GM21529 (cell line): Measurements from ENCODE around the gene UMPS.

ENCODE experiments used
- ATAC-seq: cut with Tn5 transposase; IDR thresholded peaks from one replicate; pipeline ENCODE4 v1.9.1; 2021; ENCODE audit not compliant: unreplicated experiment

Gene UMPS

DNA sequence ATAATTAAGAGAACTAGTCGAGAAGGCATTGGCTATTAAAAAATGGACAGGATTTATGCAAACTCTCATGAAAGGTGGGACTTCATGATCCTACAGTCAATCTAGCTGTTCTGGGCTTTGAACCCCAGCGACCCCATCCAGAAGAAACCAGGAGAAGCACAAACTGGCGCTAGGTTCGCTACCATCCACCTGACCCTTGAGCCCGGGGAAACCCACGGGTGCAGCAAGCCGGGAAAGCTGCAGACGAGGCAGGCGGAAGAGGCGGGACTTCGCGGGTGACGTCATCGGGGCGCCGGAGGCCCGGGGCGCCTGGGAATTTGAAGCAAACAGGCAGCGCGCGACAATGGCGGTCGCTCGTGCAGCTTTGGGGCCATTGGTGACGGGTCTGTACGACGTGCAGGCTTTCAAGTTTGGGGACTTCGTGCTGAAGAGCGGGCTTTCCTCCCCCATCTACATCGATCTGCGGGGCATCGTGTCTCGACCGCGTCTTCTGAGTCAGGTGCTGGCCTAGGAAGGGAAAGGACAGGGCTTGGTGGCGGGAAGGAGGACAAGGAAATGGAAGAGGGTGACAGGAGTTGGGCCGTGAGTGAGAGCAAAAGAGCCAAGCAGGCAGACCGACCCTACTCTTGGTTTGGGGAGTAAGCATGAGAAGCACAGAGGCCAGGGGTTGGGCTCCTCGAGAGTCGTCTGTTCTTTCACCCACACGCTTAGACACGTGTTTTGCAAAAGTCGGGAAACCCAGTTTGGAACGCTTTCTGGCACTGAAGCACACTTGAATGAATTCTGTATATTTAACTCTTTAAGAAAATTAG, at the start of gene UMPS:
Gene UMPS (plus strand): TSS at position 324 of the 812 bp plus-strand sequence. CDS start 20 bp downstream, at position 344.
- ATAC-seq: peak; percentile 99

DNA sequence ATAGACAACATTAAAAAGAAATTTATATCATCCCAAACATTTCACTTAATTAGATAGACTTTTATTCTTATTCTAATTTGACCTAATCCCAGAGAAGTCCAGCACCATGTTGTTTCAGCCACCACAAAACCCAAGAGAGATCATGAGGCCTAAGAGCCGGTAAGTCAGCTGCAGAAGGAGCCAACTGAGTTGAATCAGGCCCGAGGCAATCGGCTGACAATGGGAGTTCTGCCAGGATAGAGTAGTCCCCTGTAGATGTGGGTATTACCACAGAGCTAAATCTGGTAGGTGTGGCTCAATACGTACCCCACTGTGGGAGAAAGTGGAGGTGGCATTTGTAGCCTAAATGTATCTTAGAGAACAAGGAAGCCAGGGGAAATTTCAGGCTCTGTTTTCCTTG, 49.7 kb upstream of the UMPS start:
- no peak for ATAC-seq

GRCh38 chr3:124682263-124682662, 48.0 kb upstream of the UMPS start:
- no peak for ATAC-seq

DNA sequence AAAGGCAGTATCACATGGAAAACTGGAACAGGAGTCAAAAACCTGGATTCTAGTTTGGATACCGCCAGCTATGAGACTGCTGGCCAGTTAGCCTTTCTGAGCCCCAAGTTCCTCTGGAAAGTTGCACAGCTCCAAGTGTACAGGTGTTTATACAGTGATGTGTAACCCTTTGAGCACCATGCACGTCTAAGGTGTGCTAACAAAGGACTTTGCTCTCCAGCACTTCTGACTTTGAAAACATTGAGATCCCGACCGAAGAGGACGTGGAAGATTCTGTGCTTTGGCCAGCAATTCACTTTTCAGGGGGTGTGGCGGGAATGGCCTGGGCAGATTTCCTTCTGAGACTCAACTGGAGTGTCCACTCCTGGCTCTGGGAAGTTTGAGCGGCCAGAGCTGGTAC, 45.8 kb upstream of the UMPS start:
- no peak for ATAC-seq

- ATAC-seq: no peak
These were observed 45.2 kb upstream of the UMPS start for GRCh38 chr3:124685067-124685466.

DNA sequence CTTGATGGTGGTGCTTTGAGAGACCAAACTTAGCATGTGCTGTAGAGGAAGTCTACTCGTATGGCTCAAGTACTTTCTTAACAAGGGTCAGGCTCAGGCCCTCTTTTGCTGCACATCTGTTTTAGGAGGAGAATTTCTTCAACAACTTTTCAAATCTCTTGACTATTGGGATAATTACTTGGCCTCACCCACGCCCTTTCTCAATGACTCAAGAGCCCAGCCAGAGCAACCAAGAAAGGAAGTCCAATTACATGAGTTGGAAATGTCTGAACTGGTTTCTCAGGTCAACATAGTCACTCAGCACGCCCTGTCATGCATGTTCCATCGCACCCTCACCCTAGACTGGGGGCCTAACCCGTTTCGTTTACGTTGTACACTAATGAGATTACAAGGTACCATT, 44.8 kb upstream of the UMPS start:
- no peak for ATAC-seq

DNA sequence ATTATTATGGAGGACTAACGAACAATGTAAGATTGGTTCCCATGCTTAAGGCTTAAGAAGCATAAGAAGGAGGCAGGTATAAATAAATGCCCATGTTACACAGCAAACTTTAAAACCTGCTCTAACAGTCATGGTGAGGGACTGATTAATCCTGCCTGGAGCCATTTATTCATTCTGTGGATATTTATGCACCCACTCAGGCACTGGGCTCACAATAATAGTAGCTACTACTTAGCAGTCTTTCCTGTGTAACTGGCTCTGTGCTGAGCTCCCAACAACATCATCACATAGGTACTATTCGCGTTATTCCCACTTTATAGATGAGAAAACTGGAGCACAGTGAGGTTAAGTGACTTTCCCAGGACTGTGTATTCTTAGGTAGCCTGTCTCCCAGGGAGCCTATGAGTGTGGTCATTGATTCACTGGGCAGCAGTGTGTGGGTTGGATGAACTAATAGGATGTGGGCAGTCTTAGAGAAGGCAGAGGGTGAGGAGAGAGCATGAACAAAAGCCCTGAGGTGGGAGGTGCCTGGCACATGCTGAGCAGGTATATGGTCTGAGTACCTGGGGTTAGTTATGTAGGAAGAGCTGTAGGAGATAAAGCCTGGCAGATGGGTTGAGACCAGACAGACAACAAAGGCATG, 44.1 kb upstream of the UMPS start:
- ATAC-seq: no peak

GRCh38 chr3:124688581-124689454, 41.4 kb upstream of the UMPS start:
- peak; percentile 63 for ATAC-seq

DNA sequence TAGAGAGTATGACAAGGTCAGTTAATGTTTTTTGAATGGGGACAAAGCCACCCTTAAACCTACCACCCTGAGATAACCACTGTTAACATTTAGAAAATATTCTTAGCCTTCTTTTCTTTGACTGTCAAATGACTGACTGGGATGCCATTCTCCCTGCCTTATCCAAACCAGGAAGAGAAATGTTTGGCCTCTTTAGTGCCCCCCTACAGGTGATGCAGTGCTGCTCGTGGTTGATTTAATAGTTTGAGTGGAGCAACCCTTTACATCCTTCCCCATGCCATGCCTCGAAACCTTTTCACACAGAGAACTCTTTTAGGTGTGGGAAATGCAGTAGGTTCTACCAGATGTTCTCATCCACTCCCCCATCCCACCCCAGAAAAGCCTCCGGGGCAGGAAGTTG, 38.7 kb upstream of the UMPS start:
- no peak for ATAC-seq

- no peak for ATAC-seq
These were observed 35.8 kb upstream of the UMPS start for GRCh38 chr3:124694486-124694885.

GRCh38 chr3:124695369-124695768, 34.9 kb upstream of the UMPS start:
- ATAC-seq: no peak

- no peak for ATAC-seq
These were observed 34.2 kb upstream of the UMPS start for GRCh38 chr3:124696006-124696405.

GRCh38 chr3:124697302-124697701, 33.0 kb upstream of the UMPS start:
- no peak for ATAC-seq

- ATAC-seq: no peak
These were observed 32.1 kb upstream of the UMPS start for GRCh38 chr3:124698030-124698770.

GRCh38 chr3:124699051-124699450, 31.2 kb upstream of the UMPS start:
- no peak for ATAC-seq

DNA sequence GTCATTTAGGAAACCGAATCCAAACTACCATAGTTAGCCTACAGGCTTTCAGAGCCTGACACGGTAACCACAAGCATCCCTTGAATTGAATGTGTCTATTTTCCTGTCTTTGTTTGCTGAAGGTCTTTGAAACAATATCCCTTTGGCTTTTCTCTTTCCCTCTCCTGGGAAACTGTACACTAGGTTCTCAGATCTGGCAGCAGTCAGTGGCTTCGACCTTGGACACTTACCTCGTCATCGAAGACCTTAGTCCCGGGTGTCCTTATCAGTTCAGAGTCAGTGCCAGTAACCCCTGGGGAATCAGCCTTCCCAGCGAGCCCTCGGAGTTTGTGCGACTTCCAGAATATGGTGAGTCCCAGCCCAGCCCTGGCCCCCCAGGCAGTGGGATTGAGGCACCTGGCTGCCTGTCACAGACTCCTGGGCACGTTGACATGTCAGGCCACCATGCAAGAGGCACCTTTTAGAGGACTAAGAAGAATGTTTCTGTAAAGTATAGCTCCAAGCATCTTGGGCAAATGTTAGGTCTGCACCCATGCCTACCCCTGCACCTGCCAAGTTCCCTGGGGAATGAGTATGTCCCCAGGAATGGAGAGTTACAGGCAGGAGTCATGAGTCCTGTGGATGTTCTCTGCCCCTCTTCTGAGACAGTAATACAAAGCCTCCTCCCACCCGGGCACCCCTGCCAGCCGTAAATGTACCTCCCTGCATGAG, 30.4 kb upstream of the UMPS start:
- no peak for ATAC-seq

DNA sequence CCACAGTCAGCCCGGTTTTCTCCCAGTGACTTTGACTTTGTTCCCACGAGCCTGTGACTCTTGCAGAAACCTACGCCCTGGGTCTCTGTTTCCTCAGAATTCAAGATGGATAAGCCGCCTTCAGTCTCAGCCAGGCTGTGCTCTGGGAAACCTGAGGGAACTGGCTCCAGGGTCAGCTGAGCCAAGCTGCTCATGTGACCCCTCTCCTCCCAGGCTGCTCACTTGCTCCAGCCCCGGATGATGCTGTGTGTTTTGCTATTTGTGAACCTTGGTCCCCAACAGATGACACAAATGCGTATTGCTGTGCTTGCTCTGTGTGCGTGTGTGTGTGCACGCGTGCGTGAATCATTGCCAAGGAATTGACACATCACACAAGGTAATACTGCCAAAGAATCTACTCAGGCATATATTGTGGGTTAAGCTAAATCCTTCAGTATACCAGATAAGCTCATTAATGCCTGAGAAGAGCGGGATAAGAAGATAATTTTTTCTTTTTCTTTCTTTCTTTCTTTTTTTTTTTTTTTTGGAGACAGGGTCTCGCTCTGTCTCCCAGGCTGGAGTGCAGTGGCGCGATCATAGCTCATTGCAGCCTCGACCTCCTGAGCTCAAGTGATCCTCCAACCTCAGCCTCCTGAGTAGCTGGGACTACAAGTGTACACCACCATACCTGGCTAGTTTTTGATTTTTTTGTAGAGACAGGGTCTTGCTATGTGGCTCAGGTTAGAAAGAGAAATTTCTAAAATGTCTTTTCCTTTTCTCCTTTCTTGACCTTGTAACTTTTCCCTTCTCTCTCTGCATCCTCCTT, 29.2 kb upstream of the UMPS start:
- no peak for ATAC-seq

- no peak for ATAC-seq
These were observed 28.6 kb upstream of the UMPS start for GRCh38 chr3:124701687-124702086.

DNA sequence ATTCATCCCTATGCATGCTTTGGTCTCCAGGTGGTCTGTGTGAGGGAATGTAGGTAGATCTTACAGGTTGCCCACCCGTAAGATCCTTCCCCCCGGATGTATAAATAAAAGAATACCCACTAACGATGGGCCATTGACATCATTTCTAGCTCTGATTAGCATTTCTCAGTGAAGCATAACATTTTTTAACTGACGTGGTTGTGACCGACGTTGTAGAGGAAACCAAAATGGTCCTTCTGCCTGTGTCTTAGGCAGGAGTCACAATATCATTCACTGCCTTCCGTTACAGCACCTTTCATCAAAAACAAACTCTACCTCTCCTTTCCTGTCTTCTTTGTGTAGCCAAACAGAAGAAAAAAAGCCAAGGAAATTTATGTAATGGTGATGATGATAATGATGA, 27.3 kb upstream of the UMPS start:
- ATAC-seq: no peak
